DMS114 treated with DMSO at 0.1 percent for 48 hours (cell line): Measurements from ENCODE around the gene UGT1A4.
"Not testable (repeated sequence)": the region's sequence is repeated elsewhere in the genome, so short reads cannot be mapped to it uniquely, and the experiment has no call there.

Source experiments
- DNase-seq: peaks from one replicate; lab custom pipeline; 2025; ENCODE audit not compliant: unreplicated experiment; lab: John Stamatoyannopoulos, UW

Gene UGT1A4

GRCh38 chr2:233746475-233747282, 28.1 kb downstream of the UGT1A4 start:
- DNase-seq: no peak

GRCh38 chr2:233747283-233747544, 28.7 kb downstream of the UGT1A4 start:
- no peak for DNase-seq

GRCh38 chr2:233750689-233751088, 32.2 kb downstream of the UGT1A4 start:
- DNase-seq: not testable (repeated sequence)

GRCh38 chr2:233751212-233752009, 32.9 kb downstream of the UGT1A4 start:
- DNase-seq: not testable (repeated sequence)

GRCh38 chr2:233754872-233755611, 36.5 kb downstream of the UGT1A4 start:
- DNase-seq: no peak

GRCh38 chr2:233756429-233757081, 38.0 kb downstream of the UGT1A4 start:
- no peak for DNase-seq

GRCh38 chr2:233758141-233758540, 39.6 kb downstream of the UGT1A4 start:
- DNase-seq: no peak

- DNase-seq: no peak
Observed at GRCh38 chr2:233758849-233759248, 40.3 kb downstream of the UGT1A4 start.

GRCh38 chr2:233760043-233760442, 41.5 kb downstream of the UGT1A4 start, which contains the start of gene UGT1A1:
TSS of gene UGT1A1 (plus strand) at chr2:233760270. CDS start at chr2:233760288, 18 bp downstream.
- no peak for DNase-seq

GRCh38 chr2:233761040-233761769, 42.7 kb downstream of the UGT1A4 start:
- no peak for DNase-seq

GRCh38 chr2:233764264-233764663, 45.7 kb downstream of the UGT1A4 start:
- no peak for DNase-seq

- no peak for DNase-seq
Observed at GRCh38 chr2:233764761-233765160, 46.2 kb downstream of the UGT1A4 start.

- no peak for DNase-seq
Observed at GRCh38 chr2:233766416-233766815, 47.9 kb downstream of the UGT1A4 start.

- DNase-seq: no peak
Observed at GRCh38 chr2:233768076-233768475, 49.5 kb downstream of the UGT1A4 start.

GRCh38 chr2:233769260-233769659, 50.7 kb downstream of the UGT1A4 start:
- no peak for DNase-seq

GRCh38 chr2:233772153-233772552, 53.6 kb downstream of the UGT1A4 start:
- no peak for DNase-seq

- DNase-seq: no peak
Observed at GRCh38 chr2:233772583-233772982, 54.0 kb downstream of the UGT1A4 start.

GRCh38 chr2:233773854-233774253, 55.3 kb downstream of the UGT1A4 start:
- DNase-seq: no peak

GRCh38 chr2:233775414-233775813, 56.9 kb downstream of the UGT1A4 start:
- DNase-seq: no peak

- no peak for DNase-seq
Observed at GRCh38 chr2:233778030-233778429, 59.5 kb downstream of the UGT1A4 start, which contains the start of gene MROH2A. TSS of gene MROH2A (plus strand) at chr2:233778330. CDS start at chr2:233779359, 1,029 bp downstream.
